ENCODE measurements around the gene IZUMO1.
"Not testable (repeated sequence)": the region's sequence is repeated elsewhere in the genome, so short reads cannot be mapped to it uniquely, and the experiment has no call there.

The IZUMO1 gene

GRCh38 chr19:48711106-48711662, 35.5 kb downstream of the IZUMO1 start:
- no peak for DNase-seq

- DNase-seq = no peak
These were observed 38.2 kb downstream of the IZUMO1 start for GRCh38 chr19:48708471-48708870.

- DNase-seq = no peak
These were observed 41.3 kb downstream of the IZUMO1 start for GRCh38 chr19:48705431-48705830.

- no peak for DNase-seq
These were observed 43.4 kb downstream of the IZUMO1 start for GRCh38 chr19:48703316-48703715.

GRCh38 chr19:48702701-48703100, 44.0 kb downstream of the IZUMO1 start:
- no peak for DNase-seq

GRCh38 chr19:48698046-48698445, 48.7 kb downstream of the IZUMO1 start:
- no peak for DNase-seq

- DNase-seq = no peak
These were observed 50.2 kb downstream of the IZUMO1 start for GRCh38 chr19:48696353-48697010.

GRCh38 chr19:48695743-48696352, 50.9 kb downstream of the IZUMO1 start, which contains the start of gene FUT2:
TSS of gene FUT2 (plus strand) at chr19:48695971. CDS start at chr19:48702957, 6,986 bp downstream.
- no peak for DNase-seq

GRCh38 chr19:48693629-48694028, 53.1 kb downstream of the IZUMO1 start:
- DNase-seq = not testable (repeated sequence)
